GM19035 (cell line): ENCODE measurements around the gene UPP2.

Experiments used
- ATAC-seq: cut with Tn5 transposase; IDR thresholded peaks from one replicate; pipeline ENCODE4 v1.9.1; 2021; ENCODE audit not compliant: unreplicated experiment

UPP2 gene

DNA sequence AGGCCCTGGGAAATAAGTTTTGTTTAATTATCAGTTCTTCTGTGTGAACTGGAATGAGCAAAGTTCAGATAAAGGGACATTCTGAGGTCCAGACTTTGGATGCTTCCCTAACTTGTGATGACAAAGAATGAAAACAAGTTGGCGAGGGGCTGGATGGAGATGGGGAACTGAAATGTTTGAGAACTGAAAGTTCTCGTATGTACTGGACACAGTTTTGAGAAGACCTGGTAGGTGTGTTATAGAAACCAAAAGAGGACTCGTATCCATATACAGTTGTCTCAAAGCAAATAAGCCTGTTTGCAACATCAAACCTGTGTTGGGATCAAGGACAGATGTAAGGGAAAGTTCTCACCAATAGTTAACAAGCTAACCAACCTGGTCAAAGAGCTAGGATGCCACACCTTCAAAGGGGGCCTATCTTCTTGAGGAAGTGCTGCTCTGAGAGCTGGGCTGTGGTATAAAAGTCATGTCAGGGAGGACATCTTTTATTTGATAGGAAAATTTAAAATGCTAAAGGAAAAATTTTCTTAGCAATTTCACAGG lies at the start of gene UPP2:
Gene UPP2 (plus strand): TSS at position 493 of the 543 bp plus-strand sequence. CDS start 188 bp downstream, outside the sequence.
- ATAC-seq = no peak

DNA sequence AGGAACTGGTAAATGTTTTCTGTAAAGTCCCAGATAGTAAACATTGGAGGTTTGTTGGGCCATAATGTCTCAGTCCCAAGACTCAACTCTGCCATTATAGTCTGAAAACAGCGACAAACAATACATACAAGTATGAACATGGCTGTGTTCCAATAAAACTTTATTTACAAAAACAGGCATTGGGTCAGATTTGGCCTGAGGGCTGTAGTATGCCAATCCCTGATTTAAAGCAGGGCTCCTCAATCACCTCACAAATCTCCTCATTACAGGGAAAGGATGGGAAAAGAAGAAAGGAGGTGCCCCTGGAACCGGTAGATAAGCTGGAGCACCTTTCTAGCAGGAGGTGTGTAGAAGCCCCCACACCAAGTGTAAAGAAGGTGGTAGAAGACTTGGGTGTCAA lies 48.9 kb upstream of the UPP2 start:
- no peak for ATAC-seq

DNA sequence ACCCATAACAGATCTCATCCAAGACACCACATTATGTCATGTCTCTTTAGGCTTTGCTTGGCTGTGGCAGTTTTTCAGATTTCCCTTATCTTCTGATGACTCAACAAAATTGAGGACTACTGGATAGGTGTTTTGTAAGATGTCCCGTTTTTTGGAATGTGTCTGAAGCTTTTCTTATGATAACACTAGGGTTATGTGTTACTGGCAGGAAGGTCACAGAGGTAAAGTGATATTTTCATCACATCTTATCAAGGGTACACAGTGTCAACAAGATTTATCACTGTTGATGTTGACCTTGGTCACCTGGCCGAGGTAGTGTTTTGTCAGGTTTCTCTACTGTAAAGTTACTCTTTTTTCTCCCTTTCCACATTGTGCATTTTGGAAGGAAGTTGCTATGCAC lies 44.8 kb upstream of the UPP2 start:
- no peak for ATAC-seq

DNA sequence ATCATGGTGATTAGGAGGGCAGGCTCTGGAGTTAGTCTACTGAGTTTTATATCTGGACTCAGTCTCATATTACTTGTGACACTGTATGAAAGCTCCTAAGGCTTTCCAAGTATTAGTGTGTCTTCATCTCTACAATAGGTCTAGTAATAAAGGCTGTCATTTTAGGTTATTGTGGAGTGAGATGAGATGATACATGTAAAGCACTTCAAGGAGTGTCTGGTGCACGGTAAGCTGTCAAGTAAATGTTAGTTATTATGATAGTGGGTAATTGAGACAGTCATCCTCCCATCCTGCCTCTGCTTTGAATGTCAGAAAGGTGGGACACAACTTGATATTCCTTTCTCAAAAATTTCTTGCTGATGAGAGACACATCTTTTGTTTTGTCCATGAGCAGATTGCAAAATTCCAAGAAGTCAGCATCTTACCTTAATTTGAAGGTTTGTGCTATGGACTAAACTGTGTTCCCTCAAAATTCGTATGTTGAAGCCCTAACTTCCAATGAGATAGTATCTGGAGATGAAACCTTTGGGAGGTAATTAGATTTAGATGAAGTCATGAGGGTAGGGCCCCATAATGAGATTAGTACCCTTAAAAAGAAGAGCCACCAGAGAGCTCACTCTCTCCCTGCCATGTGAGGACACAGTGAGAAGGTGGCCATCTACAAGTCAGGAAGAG lies 41.4 kb upstream of the UPP2 start:
- ATAC-seq = no peak

DNA sequence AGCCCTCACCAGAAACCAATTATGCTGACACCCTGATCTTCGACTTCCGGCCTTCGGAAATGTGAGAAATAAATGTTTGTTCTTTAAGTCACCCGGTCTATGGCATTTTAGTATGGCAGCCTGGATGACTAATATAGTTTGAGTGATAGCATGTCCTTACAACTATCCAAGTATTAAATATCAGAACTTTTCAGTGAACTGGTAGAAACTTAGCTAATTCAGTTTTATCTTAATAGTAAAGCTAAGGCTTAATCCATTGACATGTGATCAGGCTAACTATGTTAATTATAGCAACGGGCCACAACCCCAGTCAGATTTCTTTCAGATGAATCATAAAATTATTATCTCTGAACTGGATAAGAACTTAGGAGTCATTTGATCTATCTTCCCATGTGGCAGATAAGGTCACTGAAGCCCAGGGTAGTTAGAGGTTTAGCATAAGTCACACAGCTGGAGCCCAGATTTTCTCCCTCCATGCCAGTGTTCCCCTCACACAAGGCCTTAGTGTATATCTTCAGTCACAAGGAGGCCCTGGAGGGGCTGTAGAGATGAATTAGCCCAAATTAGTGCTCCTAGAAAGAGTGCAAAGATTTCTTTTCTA lies 40.7 kb upstream of the UPP2 start:
- no peak for ATAC-seq

DNA sequence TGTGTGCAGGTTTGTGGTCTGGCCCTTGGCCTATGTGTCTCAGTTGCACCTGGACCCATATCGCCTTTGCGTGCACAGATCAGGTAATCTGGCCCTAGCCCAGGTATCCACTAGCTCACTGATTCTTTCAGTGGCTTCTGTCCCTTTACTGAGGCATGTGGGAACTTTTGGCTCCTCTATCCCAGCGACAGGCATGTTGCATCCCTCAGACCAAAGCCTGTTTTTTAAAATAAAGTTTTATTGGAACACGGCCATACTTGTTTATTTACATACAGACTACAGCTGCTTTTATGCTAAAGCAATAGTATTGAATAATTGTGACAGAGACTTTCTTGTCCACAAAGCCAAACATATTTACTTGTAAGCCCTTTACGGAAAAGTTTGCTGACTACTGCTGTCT lies 39.9 kb upstream of the UPP2 start:
- ATAC-seq = no peak

DNA sequence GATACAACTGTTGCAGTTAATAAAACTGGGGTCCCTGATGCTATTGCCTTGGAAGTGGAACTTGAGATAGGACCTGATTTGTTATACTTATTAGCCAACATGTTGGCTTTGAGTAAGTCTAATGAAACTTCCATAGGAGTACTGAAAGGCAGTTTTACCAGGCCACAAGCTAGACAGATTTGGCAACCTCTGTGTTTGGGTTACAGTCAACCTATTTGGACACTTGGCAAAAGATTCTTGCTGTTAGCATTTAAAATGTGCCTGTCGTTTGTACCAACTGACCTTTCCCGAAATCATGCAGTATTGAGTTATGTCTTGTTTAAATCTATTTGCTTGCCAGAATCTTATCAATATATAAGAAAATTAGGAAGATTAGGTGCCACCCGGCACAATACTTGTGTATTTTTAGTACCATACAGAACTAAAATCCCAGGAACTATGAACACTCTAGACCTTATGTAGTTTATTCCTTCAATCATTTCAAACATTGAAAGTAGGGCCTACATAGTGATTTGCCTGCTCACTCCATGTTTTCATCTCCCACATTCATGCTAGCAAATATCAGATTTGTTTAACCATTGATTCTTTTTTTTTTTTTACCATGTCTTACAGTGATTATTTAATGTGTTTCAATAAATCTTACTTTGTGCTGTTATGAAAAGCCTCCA lies 35.5 kb upstream of the UPP2 start:
- no peak for ATAC-seq

DNA sequence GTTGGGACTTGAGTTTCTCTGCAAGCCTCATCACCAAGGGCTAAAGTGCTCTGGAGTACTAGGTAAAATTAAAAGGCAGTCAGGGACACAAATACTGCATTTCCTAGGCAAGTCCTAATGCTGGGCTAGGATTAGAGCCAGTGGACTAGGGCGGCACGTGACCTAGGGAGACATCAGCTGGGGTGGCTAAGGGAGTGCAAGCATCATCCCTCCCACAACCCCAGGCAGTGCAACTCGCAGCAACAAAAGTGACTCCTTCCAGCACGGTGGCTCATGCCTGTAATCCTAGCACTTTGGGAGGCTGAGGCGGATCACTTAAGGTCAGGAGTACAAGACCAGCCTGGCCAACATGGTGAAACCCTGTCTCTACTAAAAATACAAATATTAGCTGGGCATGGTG lies 30.7 kb upstream of the UPP2 start:
- no peak for ATAC-seq

DNA sequence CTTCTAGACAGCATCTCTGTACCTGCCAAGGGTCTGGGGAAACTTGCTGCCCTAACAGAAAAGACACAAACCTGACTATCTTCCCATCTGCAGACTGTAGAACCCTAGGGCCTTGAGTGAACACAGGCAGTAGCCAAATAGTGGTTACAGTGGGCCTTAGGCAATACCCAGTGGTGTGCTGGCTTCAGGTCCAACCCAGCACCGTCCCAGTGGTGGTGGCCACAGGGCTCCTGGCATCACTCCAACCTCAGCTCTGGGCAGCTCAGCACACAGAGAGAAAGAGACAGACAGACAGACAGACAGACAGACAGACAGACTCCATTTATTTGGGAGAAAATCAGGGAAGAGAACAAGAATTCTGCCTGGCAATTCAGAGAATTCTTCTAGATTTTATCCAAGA lies 29.3 kb upstream of the UPP2 start:
- ATAC-seq = no peak

DNA sequence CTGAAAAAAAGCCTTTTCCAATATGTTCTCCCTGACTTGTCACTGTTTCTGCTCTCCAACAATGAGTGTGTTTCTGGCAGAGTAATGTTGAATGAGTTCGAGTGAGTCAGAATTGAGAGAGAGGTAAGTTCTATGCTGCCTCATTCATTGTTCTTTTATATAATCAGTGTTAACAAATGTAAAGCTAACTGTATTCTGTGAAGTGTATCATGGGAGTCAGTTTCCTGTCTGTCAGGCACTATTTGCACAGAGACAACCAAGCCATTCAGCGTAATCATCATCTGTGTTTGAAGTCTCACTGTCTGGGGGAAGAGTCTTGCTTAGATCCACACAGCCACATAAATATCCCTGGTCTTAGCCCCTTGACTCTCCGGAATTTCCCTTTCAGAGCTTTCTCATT lies 22.0 kb upstream of the UPP2 start:
- no peak for ATAC-seq

DNA sequence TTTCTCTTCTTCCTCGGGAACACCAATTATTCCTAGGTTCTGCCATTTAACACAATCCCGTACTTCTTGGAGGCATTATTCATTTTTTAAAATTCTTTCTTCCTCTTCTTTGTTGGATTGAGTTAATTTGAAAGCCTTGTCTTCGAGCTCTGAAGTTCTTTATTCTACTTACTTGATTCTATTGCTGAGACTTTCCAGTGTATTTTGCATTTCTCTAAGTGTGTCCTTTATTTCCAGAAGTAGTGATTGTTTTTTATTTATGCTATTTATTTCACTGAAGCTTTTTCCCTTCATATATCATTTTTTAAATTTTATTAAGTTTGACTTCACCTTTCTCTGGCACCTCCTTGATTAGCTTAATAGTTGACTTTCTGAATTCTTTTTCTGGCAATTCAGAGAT lies 13.6 kb upstream of the UPP2 start:
- no peak for ATAC-seq

DNA sequence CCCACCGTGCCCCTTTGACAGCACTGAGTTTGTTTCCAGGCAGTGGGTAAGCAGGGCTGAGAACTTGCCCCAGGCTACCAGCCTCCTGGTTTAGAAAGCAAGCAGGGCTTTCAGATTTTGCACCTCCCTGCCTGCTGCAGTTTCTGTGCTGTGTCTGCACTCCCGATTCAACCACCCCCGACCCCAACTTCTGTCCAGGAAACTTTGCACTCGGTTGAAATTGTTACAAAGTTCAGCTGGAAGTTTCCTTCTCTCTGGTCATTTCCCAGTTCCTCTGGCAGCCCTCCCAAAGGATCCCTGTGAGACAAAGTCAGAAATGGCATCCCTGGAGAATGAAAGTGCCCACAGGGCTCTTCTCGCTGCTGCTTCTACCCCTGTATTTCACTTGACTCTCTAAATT lies 12.4 kb upstream of the UPP2 start:
- ATAC-seq = no peak

DNA sequence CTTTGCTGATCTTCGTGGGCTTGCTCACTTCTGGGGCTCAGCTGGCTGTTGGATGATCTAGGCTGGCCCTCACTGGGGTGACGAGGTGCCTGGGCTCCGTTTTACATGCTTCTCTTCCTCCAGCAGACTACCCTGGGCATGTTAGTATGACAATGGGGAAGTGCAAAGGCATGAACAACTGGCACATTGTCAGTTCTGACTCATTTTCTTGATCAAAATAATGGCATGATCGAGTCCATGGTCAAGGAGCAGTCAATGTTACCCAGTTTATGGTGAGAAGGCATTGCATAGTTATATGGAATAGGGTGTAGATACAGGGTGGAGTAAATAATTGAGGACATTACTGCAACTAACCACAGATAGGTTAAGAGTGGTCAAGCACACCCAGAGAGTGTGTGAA lies 10.0 kb upstream of the UPP2 start:
- no peak for ATAC-seq

DNA sequence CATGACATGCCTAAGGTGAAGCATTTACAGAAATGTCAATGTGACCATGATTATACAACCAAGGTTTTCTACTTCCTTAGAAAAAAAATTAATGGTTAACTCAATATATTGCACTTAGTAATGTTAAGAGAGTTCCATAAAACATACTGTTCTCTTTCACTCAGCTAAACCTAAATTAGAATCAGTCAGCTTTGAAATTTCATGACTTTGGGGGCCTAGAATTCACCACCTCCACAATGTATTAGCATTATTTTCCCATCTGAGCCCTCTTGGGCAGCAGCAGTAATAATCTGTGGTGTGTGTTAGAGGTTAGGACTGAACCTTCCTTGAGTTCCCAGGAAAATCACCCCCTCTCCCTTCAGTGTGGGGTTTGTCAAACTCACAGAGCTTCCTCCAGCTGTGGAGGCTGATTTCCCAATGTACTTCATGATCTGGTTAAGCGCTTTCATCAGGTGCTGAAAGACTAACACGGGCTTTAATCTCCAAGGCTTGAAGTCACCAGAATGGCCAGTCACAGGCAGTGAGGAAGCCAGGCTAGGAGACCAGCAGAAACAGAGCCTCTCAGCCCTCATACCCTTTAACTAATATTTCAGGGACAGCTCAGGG lies 7.1 kb upstream of the UPP2 start:
- no peak for ATAC-seq

DNA sequence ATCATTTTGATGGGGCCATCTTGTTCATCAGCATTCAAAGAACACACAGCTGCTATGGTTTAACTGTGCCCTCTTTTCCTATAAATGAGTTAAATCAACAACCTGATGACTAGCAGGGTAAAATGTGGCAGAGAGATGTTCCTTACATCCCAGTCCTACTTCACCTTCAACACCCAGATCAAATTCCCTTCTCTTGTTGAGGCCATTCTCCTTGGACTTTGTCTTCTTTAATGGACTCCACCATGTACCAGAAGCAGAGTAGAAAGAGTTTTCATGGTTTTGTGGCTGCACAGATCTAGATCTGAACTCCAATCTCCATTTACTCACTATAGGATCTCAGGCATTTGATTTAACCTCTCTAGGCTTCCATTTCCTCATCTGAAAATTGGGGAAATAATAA lies 6.4 kb upstream of the UPP2 start:
- ATAC-seq = no peak

DNA sequence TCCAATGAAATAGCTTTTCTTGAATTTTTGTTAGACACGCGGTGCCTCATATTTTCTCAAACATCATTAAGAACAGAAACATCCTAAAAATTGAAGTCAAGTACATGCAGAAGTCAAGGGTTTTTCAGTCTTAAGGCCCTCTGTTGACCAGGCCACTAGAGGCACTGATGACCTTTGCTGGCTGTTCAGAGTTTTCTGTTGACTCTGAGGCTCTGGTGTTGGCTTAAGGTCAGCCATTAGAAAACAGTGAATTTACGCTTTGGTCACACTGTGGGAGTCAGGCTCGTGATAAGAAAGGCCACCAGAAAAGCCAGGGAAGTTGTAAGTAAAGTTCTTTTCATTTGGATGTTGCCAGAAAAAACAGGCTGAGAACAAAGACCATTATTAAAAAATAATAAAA lies 5.8 kb upstream of the UPP2 start:
- ATAC-seq = no peak

DNA sequence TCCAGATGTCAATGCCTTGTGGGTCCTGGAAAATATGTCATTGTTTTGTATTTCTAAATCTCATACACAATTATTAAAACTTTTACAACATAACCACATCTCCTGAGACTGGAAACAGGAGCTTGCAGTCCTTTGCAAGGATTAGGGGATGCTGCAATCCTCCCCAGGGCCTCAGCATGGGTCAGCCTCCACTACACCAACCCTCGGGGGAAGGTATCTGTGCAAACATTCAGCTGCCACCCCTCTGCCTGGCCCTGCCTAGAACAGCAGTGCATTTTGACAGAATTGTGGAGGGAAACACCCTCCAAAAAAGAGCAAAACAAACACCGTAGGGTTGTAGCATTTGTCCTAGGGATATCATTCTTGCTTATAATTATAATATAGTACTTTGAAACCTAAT lies 4.2 kb upstream of the UPP2 start:
- no peak for ATAC-seq

DNA sequence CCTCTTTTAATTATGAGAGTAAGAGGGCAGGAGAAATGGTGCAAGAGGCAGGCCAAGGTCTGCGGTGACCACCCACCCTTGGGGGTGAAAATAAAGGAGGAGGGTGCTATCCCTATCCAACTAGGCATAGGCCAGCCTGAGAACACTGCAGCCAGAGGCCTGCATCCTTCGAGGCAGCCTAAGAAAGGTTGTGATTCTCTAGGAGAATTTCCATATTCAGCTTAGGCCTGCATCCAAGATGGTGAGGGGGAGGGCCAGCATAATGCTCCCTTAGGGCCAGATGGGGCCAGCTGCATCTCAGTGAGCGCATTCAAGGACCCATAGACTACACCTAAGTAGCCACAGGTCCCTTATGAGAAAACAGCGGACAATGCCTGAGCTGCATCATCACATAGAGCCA lies 3.5 kb upstream of the UPP2 start:
- ATAC-seq = no peak

DNA sequence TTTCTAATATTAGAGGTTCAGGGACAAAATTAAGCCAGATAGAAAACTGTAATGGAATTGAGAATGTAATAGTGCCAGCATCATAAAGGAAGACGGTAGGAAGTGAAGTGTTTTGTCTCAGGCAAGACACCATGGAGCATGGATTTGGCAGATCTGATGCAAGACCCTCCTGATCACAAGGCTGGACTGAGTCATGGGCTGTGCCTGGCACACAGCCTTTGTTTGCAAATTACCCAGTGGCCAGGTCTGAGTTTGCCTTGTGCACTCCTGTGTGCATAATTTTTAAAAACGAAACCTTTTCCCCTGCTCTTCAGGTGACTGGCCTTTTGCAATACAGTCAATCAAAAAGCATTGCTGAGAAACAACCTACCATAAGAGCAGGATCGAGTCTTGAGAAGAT lies 2.0 kb upstream of the UPP2 start:
- ATAC-seq = no peak

DNA sequence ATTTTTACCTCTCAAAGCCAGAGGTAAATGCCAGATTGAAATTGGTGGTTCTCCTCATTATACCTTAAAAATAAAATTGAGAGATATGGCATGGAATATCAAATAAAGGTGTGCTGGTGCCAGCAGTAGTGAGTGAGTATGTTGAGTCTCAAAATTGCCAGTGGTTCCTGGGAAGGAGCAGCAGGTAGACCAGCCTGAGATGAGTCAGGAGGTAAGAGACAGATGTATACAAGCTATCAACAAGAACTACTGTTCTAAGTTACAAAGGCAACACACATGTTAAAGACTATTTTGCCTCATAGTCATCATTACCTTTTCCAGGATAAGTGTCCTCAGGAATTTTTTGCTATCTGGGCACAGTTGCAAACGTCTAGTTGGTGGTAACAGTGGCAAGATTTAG lies 1.3 kb upstream of the UPP2 start:
- no peak for ATAC-seq

DNA sequence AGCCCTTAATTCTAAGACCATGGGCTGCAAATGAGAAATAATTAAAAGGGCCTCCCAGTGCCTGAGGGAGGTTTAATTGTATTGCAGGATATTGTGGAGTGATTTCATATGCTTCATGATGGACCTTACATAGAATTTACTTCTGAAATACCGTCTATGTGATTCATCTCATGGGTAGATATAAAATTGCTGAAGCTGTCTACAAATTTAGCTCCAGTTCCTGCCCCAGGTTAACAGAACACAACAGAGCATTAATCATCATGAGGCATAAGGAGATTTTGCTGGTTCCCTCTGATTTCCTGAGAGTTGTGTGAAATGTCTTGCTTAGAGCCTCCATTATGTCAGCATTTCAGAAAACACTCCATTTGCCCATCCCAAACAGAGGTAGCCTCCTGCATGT lies 770 bp downstream of the UPP2 start:
- ATAC-seq = no peak

DNA sequence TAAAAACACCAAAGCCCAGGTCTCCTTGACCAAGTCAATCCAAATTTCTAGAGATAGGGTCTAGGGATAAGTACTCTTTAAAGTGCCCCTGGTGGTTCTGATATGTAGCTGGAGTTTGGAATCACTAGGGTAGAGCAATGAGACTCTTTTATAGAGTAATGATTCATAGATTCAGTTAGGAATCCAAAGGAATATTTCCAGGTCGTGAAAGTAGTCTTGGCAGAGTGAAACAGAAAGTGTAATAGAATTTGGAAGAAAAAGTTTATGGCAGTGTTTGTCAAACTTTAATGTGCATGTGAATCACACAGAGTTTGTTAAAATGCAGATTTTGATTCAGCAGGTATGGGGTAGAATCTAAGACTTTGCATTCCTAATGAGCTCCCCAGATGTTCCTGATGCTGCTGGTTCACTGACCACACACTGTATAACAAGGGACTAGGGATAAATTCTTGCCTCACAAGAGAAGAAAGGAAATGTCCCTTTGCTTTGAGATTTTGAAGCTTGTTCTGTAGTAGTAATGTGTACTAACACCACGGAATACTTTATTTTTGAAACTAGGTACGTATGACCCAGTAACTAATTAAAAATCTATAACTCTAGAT lies 1.8 kb downstream of the UPP2 start:
- no peak for ATAC-seq
